Measurements from ENCODE around the gene LRRN2. TPM values are rescaled to one million over a fixed set of nuclear protein-coding genes. Genes with fewer than 3 reads are reported as not detected.

The LRRN2 gene
- total RNA-seq, 1 donor from 2014 or later: 4.9 TPM

DNA sequence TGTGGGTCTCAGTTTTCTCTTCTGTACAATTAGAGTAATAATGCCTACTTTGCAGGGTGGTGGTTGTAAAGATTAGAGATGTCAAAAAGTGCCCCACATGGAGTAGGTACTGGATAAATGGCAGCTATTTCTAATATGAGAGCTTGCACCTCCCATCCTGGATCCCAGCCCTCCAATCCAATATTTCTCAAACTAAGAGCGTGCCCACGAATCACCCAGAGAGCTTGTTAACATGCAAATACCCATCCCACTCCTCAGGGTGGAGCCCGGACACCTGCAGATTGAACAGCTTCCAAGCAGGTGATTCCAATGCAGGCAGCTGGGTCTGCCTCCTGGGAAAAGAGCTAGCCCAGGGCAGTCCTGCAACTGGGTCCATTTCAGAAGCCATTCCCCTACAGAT lies 33.0 kb downstream of the LRRN2 start:
- peaks cover 41% of the 10 kb centered on the region for H3K27me3 Mint-ChIP-seq (ENCODE audit: low read depth, unreplicated experiment)
- H3K27ac Mint-ChIP-seq (ENCODE audit: unreplicated experiment): no peak overlapping the region
- peaks cover 2% of the 10 kb centered on the region for H3K36me3 Mint-ChIP-seq (ENCODE audit: low read depth, unreplicated experiment)
- TF ChIP-seq, protein P1, sequence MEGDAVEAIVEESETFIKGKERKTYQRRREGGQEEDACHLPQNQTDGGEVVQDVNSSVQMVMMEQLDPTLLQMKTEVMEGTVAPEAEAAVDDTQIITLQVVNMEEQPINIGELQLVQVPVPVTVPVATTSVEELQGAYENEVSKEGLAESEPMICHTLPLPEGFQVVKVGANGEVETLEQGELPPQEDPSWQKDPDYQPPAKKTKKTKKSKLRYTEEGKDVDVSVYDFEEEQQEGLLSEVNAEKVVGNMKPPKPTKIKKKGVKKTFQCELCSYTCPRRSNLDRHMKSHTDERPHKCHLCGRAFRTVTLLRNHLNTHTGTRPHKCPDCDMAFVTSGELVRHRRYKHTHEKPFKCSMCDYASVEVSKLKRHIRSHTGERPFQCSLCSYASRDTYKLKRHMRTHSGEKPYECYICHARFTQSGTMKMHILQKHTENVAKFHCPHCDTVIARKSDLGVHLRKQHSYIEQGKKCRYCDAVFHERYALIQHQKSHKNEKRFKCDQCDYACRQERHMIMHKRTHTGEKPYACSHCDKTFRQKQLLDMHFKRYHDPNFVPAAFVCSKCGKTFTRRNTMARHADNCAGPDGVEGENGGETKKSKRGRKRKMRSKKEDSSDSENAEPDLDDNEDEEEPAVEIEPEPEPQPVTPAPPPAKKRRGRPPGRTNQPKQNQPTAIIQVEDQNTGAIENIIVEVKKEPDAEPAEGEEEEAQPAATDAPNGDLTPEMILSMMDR (IDR thresholded peaks at IDR 0.05; ENCODE audit: insufficient read depth, low read depth, low read length): no peak
- TF ChIP-seq EZH2 (IDR thresholded peaks at IDR 0.05; ENCODE audit: insufficient read depth, low read length): no peak
- no peak overlapping the region for H3K27ac ChIP-seq (ENCODE audit: low read depth, low read length)
- H3K9me3 ChIP-seq (ENCODE audit: insufficient read depth, low read depth, low read length): no peaks in the 10 kb centered on the region
- no peak overlapping the region for H2AFZ ChIP-seq (ENCODE audit: low read depth, low read length)
- H3K79me2 ChIP-seq (ENCODE audit: insufficient read depth, low read length): no peaks in the 10 kb centered on the region
- no peak overlapping the region for H3K9ac ChIP-seq (ENCODE audit: low read length)
- FAIRE-seq (no peak), DNase-seq (ENCODE audit: low read depth) (no peak)
- H3K4me3 Mint-ChIP-seq (ENCODE audit: unreplicated experiment): no peak overlapping the region
- H3K36me3 ChIP-seq (ENCODE audit: insufficient read depth, low read length): no peaks in the 10 kb centered on the region
- peaks cover 24% of the 10 kb centered on the region for H3K27me3 ChIP-seq (ENCODE audit: insufficient read depth, low read length)
- H4K20me1 ChIP-seq (ENCODE audit: insufficient read depth, low read length): peaks cover 5% of the 10 kb centered on the region
- H3K4me1 ChIP-seq (ENCODE audit: insufficient read depth, low read length): no peaks in the 10 kb centered on the region
- no peaks in the 10 kb centered on the region for H3K9me3 Mint-ChIP-seq (ENCODE audit: unreplicated experiment)
- H3K4me3 ChIP-seq (ENCODE audit: insufficient read depth, low read depth, low read length): no peak overlapping the region
- H3K4me1 Mint-ChIP-seq (ENCODE audit: low read depth, unreplicated experiment): peaks cover 1% of the 10 kb centered on the region
- H3K4me2 ChIP-seq (ENCODE audit: low read length): no peak overlapping the region

DNA sequence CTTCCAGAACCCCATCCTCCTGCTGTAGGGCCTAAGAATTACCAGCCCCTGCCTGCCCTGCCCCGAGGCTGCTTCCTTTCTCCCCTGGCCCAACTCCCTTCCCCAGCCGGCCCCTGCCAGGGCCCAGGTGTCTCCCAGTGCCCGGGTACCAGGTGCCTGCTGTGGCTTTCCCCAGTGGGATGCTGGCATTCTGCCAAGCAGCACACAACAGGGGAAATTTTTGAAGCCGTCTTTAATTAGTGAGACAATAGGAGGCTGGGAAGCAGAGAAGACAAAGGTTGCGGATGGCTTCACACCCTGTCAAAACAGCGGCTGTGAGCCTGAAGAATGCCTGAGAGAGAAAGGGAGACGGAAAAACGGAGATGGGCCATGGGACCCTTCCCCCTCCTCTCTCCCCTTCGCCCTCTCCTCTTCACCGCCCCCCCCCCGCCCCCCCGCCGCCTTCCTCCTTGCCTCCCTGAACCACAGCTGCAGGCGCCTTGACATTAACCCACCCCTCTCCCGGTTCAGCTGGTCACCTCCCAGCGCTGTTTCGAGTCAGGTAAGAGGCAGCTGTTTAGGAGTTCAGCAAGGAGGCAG lies 33.6 kb downstream of the LRRN2 start:
- Histone ChIP-seq H3K27ac (ENCODE audit: low read depth, low read length) (no peak overlapping the region), H3K9me3 (ENCODE audit: insufficient read depth, low read depth, low read length) (no peaks in the 10 kb centered on the region), H3K27me3 (ENCODE audit: insufficient read depth, low read length) (peaks cover 24% of the 10 kb centered on the region), H4K20me1 (ENCODE audit: insufficient read depth, low read length) (peaks cover 5% of the 10 kb centered on the region), H3K9ac (ENCODE audit: low read length) (no peak overlapping the region), H3K4me2 (ENCODE audit: low read length) (no peak overlapping the region), H3K79me2 (ENCODE audit: insufficient read depth, low read length) (no peaks in the 10 kb centered on the region), H3K4me1 (ENCODE audit: insufficient read depth, low read length) (no peaks in the 10 kb centered on the region), H3K36me3 (ENCODE audit: insufficient read depth, low read length) (no peaks in the 10 kb centered on the region), H3K4me3 (ENCODE audit: insufficient read depth, low read depth, low read length) (no peak overlapping the region), H2AFZ (ENCODE audit: low read depth, low read length) (no peak overlapping the region)
- H3K36me3 Mint-ChIP-seq (ENCODE audit: low read depth, unreplicated experiment): peaks cover 2% of the 10 kb centered on the region
- peaks cover 39% of the 10 kb centered on the region for H3K27me3 Mint-ChIP-seq (ENCODE audit: low read depth, unreplicated experiment)
- no peak overlapping the region for H3K27ac Mint-ChIP-seq (ENCODE audit: unreplicated experiment)
- peaks cover 7% of the 10 kb centered on the region for H3K4me1 Mint-ChIP-seq (ENCODE audit: low read depth, unreplicated experiment)
- TF ChIP-seq, protein P1 (IDR thresholded peaks at IDR 0.05; ENCODE audit: insufficient read depth, low read depth, low read length): no peak
- TF ChIP-seq EZH2 (IDR thresholded peaks at IDR 0.05; ENCODE audit: insufficient read depth, low read length): no peak
- FAIRE-seq (no peak), DNase-seq (ENCODE audit: low read depth) (no peak)
- H3K4me3 Mint-ChIP-seq (ENCODE audit: unreplicated experiment): no peak overlapping the region
- no peaks in the 10 kb centered on the region for H3K9me3 Mint-ChIP-seq (ENCODE audit: unreplicated experiment)

DNA sequence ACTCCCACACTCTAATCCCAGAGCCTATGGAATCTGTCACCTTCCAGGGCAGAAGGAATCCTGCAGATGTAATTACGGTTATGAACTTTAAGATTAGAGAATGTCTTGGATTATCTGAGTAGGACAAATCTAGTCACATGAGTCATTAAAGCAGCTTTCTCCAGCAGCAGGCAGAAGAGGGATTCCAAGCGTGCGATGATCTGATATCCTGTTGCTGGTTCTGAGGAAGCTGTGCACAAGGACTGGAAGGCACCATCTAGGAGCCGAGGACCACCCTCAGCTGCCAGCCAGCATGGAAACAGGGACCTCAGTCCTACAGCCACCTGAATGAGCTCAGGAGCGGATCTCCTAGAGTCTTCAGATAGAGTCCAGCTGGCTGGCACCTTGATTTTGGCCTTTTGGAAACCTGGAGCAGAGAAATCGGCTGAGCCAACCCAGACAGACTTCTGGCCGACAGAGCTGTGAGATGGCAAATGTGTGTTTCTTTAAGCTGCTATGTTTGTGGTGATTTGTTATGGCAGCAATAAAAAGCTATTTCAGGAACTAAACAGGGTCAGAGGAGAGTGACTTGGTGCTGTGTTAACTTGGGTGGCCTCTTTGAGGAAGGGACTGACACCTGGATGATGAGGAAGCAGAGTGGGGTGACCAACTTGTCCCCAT lies 34.5 kb downstream of the LRRN2 start:
- no peak overlapping the region for H3K27ac Mint-ChIP-seq (ENCODE audit: unreplicated experiment)
- peaks cover 2% of the 10 kb centered on the region for H3K36me3 Mint-ChIP-seq (ENCODE audit: low read depth, unreplicated experiment)
- peaks cover 8% of the 10 kb centered on the region for H3K4me1 Mint-ChIP-seq (ENCODE audit: low read depth, unreplicated experiment)
- peaks cover 40% of the 10 kb centered on the region for H3K27me3 Mint-ChIP-seq (ENCODE audit: low read depth, unreplicated experiment)
- H3K9me3 Mint-ChIP-seq (ENCODE audit: unreplicated experiment): no peaks in the 10 kb centered on the region
- H3K79me2 ChIP-seq (ENCODE audit: insufficient read depth, low read length): no peaks in the 10 kb centered on the region
- TF ChIP-seq, protein P1 (IDR thresholded peaks at IDR 0.05; ENCODE audit: insufficient read depth, low read depth, low read length): no peak
- TF ChIP-seq EZH2 (IDR thresholded peaks at IDR 0.05; ENCODE audit: insufficient read depth, low read length): no peak
- no peak overlapping the region for H3K27ac ChIP-seq (ENCODE audit: low read depth, low read length)
- peaks cover 24% of the 10 kb centered on the region for H3K27me3 ChIP-seq (ENCODE audit: insufficient read depth, low read length)
- H3K36me3 ChIP-seq (ENCODE audit: insufficient read depth, low read length): no peaks in the 10 kb centered on the region
- no peak overlapping the region for H3K4me3 Mint-ChIP-seq (ENCODE audit: unreplicated experiment)
- no peaks in the 10 kb centered on the region for H3K4me1 ChIP-seq (ENCODE audit: insufficient read depth, low read length)
- DNase-seq (ENCODE audit: low read depth) (no peak), FAIRE-seq (no peak)
- no peak overlapping the region for H2AFZ ChIP-seq (ENCODE audit: low read depth, low read length)
- peaks cover 5% of the 10 kb centered on the region for H4K20me1 ChIP-seq (ENCODE audit: insufficient read depth, low read length)
- no peak overlapping the region for H3K9ac ChIP-seq (ENCODE audit: low read length)
- H3K9me3 ChIP-seq (ENCODE audit: insufficient read depth, low read depth, low read length): no peaks in the 10 kb centered on the region
- H3K4me3 ChIP-seq (ENCODE audit: insufficient read depth, low read depth, low read length): no peak overlapping the region
- H3K4me2 ChIP-seq (ENCODE audit: low read length): no peak overlapping the region

All from astrocyte (in vitro differentiated cells and primary cell).